GM18505 (cell line): ENCODE data around the gene BLVRA.
"Not testable (repeated sequence)": the region's sequence is repeated elsewhere in the genome, so short reads cannot be mapped to it uniquely, and the experiment has no call there.

Experiments
- ATAC-seq: cut with Tn5 transposase; IDR thresholded peaks from one replicate; pipeline ENCODE4 v1.9.1; 2021; ENCODE audit not compliant: unreplicated experiment
- POLR2A ChIP-seq: IDR thresholded peaks from 4 replicates; pipeline ENCODE4 v1.6.1; 2011; ENCODE audit warnings: borderline replicate concordance; ENCODE audit not compliant: insufficient read depth, insufficient read length; ENCODE audit errors: extremely low read depth

Gene BLVRA

GRCh38 chr7:43824963-43825362 lies 66.5 kb downstream of the BLVRA start:
- no peak for ATAC-seq
- no peak for TF ChIP-seq POLR2A

GRCh38 chr7:43825391-43825808 lies 66.9 kb downstream of the BLVRA start:
- no peak for ATAC-seq
- TF ChIP-seq POLR2A = no peak

- not testable (repeated sequence) for ATAC-seq
These were observed 72.4 kb downstream of the BLVRA start for GRCh38 chr7:43830917-43831316.

GRCh38 chr7:43834463-43835251 lies 76.2 kb downstream of the BLVRA start:
- peak; percentile 42 for ATAC-seq
- TF ChIP-seq POLR2A = no peak

- no peak for TF ChIP-seq POLR2A
- ATAC-seq = no peak
These were observed 79.8 kb downstream of the BLVRA start for GRCh38 chr7:43838201-43838658.

- ATAC-seq = no peak
- no peak for TF ChIP-seq POLR2A
These were observed 84.8 kb downstream of the BLVRA start for GRCh38 chr7:43843296-43843695.

- ATAC-seq = no peak
- TF ChIP-seq POLR2A = no peak
These were observed 85.8 kb downstream of the BLVRA start for GRCh38 chr7:43844257-43844656.

GRCh38 chr7:43844662-43845061 lies 86.2 kb downstream of the BLVRA start:
- no peak for ATAC-seq
- no peak for TF ChIP-seq POLR2A

GRCh38 chr7:43847496-43847895 lies 89.0 kb downstream of the BLVRA start:
- no peak for ATAC-seq

GRCh38 chr7:43849047-43849446 lies 90.6 kb downstream of the BLVRA start:
- no peak for TF ChIP-seq POLR2A
- ATAC-seq = no peak

More at GRCh38 chr7:43847496-43847895, 89.0 kb downstream of the BLVRA start:
- no peak for TF ChIP-seq POLR2A

GRCh38 chr7:43850348-43851116 lies 92.1 kb downstream of the BLVRA start:
- peak; percentile 55 for ATAC-seq
- no peak for TF ChIP-seq POLR2A

GRCh38 chr7:43851805-43852204 lies 93.3 kb downstream of the BLVRA start:
- TF ChIP-seq POLR2A = no peak
- no peak for ATAC-seq

GRCh38 chr7:43855176-43855575 lies 96.7 kb downstream of the BLVRA start:
- TF ChIP-seq POLR2A = no peak
- ATAC-seq = no peak

GRCh38 chr7:43856316-43856715 lies 97.8 kb downstream of the BLVRA start:
- no peak for TF ChIP-seq POLR2A

More at GRCh38 chr7:43856316-43856715, 97.8 kb downstream of the BLVRA start:
- ATAC-seq = no peak
